ENCODE measurements around the gene STOML1. TPM values are rescaled to one million over a fixed set of nuclear protein-coding genes. Genes with fewer than 3 reads are reported as not detected.

Gene STOML1
- total and polyA plus RNA-seq, 9 of the 15 experiments (the other 6 are each of a cell fraction or from before 2014, with no cell fraction given) = 0.25 to 9.7 (median 4.6) TPM

DNA sequence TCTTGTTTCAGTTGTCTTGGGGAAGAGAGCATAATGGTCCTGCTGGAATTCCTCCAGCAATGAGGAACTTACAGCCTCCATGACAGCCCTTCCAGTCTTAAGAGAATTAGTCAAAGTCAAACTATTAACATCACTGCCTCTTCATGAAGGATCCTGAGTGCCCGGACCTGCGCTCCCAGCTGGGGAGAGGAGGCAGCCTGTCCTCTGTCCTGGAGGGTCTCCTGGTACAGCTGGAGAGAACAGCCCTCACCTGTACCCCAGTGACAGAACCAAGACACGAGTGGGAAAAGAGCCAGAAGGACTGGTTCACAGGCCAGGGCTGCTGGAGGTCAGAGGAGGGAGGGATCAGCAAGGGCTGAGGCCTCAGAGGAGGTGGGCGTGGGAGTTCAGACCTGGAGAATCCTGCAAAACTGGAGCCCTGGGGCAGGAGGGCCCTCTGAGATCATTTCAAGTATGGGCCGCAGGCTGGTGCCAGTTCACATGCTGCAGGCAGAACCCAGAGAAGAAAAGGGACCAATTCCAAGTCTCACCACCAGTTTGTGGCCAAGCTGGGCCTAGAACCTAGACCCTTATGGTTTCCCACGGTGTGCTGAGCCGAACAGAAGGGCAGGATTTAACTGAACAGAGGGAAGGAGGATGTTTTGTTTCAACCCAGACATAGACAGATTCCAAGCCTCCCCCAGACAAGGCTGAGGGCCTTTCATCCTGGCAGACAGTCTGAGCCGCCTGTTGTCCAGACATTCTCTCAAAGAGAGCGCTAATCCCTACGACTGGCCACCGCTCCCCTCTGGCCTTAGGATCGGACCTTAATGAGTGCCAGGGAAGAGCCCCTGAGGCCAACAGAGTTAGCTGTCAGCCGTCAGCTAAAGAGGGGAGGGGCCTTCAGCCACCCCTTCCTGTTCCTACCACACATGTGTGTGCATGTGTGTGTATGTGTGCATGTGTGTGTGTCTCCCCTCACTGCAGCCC lies 47.6 kb downstream of the STOML1 start:
- TF ChIP-seq PATZ1 (CRISPR knock-in tag; IDR thresholded peaks at IDR 0.05; ENCODE audit: borderline replicate concordance) = no peak
- TF ChIP-seq, protein P1, sequence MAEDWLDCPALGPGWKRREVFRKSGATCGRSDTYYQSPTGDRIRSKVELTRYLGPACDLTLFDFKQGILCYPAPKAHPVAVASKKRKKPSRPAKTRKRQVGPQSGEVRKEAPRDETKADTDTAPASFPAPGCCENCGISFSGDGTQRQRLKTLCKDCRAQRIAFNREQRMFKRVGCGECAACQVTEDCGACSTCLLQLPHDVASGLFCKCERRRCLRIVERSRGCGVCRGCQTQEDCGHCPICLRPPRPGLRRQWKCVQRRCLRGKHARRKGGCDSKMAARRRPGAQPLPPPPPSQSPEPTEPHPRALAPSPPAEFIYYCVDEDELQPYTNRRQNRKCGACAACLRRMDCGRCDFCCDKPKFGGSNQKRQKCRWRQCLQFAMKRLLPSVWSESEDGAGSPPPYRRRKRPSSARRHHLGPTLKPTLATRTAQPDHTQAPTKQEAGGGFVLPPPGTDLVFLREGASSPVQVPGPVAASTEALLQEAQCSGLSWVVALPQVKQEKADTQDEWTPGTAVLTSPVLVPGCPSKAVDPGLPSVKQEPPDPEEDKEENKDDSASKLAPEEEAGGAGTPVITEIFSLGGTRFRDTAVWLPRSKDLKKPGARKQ (CRISPR knock-in tag; IDR thresholded peaks at IDR 0.05) = no peak
- TF ChIP-seq CREBBP (IDR thresholded peaks at IDR 0.05; ENCODE audit: low read depth, low read length) = no peak
- no peak for TF ChIP-seq HNRNPH1 (optimal IDR thresholded peaks at IDR 0.05; ENCODE audit: low read depth, low read length)
- 0 out of 2 replicates have a peak, but pooled peaks have one; percentile 11 for TF ChIP-seq ZNF121 (CRISPR knock-in tag; conservative IDR thresholded peaks at IDR 0.05)
- no peak for TF ChIP-seq NFRKB (IDR thresholded peaks at IDR 0.05; ENCODE audit: low read depth)
- TF ChIP-seq, protein P2, sequence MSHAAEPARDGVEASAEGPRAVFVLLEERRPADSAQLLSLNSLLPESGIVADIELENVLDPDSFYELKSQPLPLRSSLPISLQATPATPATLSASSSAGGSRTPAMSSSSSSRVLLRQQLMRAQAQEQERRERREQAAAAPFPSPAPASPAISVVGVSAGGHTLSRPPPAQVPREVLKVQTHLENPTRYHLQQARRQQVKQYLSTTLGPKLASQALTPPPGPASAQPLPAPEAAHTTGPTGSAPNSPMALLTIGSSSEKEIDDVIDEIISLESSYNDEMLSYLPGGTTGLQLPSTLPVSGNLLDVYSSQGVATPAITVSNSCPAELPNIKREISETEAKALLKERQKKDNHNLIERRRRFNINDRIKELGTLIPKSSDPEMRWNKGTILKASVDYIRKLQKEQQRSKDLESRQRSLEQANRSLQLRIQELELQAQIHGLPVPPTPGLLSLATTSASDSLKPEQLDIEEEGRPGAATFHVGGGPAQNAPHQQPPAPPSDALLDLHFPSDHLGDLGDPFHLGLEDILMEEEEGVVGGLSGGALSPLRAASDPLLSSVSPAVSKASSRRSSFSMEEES (CRISPR knock-in tag; IDR thresholded peaks at IDR 0.05) = no peak
- no TSS peak for BruUV-seq (replicated peaks)
- intact Hi-C loops (cut with micrococcal nuclease) = no loop called here
- Histone ChIP-seq H3K79me2 (ENCODE audit: control insufficient read depth, insufficient read depth, low read length) (no peaks in the 10 kb centered on the region), H3K9me1 (ENCODE audit: control insufficient read depth, insufficient read depth, low read length) (no peaks in the 10 kb centered on the region), H3K9ac (ENCODE audit: insufficient read depth in 1 of 2, low read depth in 2 of 2, low read length in 2 of 2) (no peak overlapping the region), H3K4me3 (no peak overlapping the region), H3K36me3 (ENCODE audit: control insufficient read depth, insufficient read depth, low read length) (no peaks in the 10 kb centered on the region), H3K4me2 (ENCODE audit: insufficient read depth, low read length) (no peak overlapping the region), H3K9me3 (replicated peaks; ENCODE audit: control insufficient read depth, insufficient read depth, low read depth, low read length) (no peaks in the 10 kb centered on the region), H3K4me1 (replicated peaks in 1 of 2; ENCODE audit: control insufficient read depth in 2 of 2, insufficient read depth in 2 of 2, low read length in 2 of 2) (no peaks in the 10 kb centered on the region), H4K20me1 (replicated peaks; ENCODE audit: control insufficient read depth, insufficient read depth, low read length) (peaks cover 19% of the 10 kb centered on the region), H3K27ac (ENCODE audit: extremely low read depth, low read depth, low read length) (no peak overlapping the region), H2AFZ (ENCODE audit: low read depth, low read length) (no peak overlapping the region), H3K27me3 (ENCODE audit: control insufficient read depth in 2 of 2, insufficient read depth in 2 of 2, low read length in 2 of 2) (peaks cover 5 to 69% of the 10 kb centered on the region in 2 experiments; a peak in 4 of 5 replicates)
- FAIRE-seq (no peak), DNase-seq (ENCODE audit: extremely low read depth in 1 of 4, low spot score in 3 of 4) (no peak), ATAC-seq (no peak)
- 18% methylated on average over 13 of the region's 13 CpGs for WGBS (ENCODE audit: insufficient coverage, low coverage, missing lambda C conversion rate)
- ChIA-PET CTCF (ENCODE audit: low intra/inter-chr PET ratio) (no interaction called here), POLR2A (interaction anchor here (0.7 kb wide), 1 partner anchor 405 kb away, joined by 4 read pairs; no protein-coding TSS in a partner anchor)
- in situ Hi-C loops (cut with MboI) = no loop called here
